ENCODE data around the gene MAGT1.

- TF ChIP-seq CTCF (conservative IDR thresholded peaks at IDR 0.05; ENCODE audit: low read length) (peak; percentile 70), EZH2phosphoT487 (IDR thresholded peaks at IDR 0.05; ENCODE audit: borderline replicate concordance, low read depth, low read length) (no peak)
Observed at GRCh38 chrX:77899081-77899828, 4.0 kb upstream of the MAGT1 start, which contains the start of gene COX7B.
